HEK293 (cell line): ENCODE measurements around the gene ACADM.

Experiments used
- CTCF ChIA-PET: fragments of 350-600 bp; formaldehyde crosslinking; extraction: SDS; loops from one replicate; lab custom pipeline; 2021; ENCODE audit warnings: antibody characterized with exemption; lab: Yijun Ruan, JAX
- POLR2A ChIA-PET: fragments of 300-600 bp; formaldehyde crosslinking; extraction: SDS; loops from one replicate; lab custom pipeline; 2020; ENCODE audit warnings: antibody characterized with exemption, inconsistent platforms; lab: Yijun Ruan, JAX
- H3K27ac ChIP-seq: fragments of 200-500 bp; sonication (Bioruptor generic); 2 replicates; pipeline ENCODE4 v1.5.1; 2014; ENCODE audit warnings: low read depth, low read length, control low read depth, inconsistent platforms; ENCODE audit errors: extremely low read depth
- H3K36me3 ChIP-seq, 2 experiments: fragments of 200-500 bp in 1 of 2; sonication (Bioruptor generic) in 1 of 2; 1 replicate in 1 of 2; 2 replicates in 1 of 2; pipeline ENCODE4 v1.5.1; 2014 to 2017; ENCODE audit warnings: inconsistent platforms in 2 of 2, low read length in 2 of 2; ENCODE audit not compliant: control insufficient read depth in 2 of 2, insufficient read depth in 1 of 2
- H3K4me1 ChIP-seq: fragments of 200-500 bp; sonication (Bioruptor generic); 2 replicates; pipeline ENCODE4 v1.5.1; 2014; ENCODE audit warnings: mild to moderate bottlenecking, low read length, inconsistent platforms; ENCODE audit not compliant: control insufficient read depth, insufficient read depth
- H3K4me3 ChIP-seq: 2 replicates; pipeline ENCODE4 v1.5.1; 2011; ENCODE audit warnings: low read depth, mild to moderate bottlenecking, control low read depth, low read length, moderate library complexity
- H3K9me3 ChIP-seq: fragments of 200-500 bp; sonication (Bioruptor generic); 2 replicates; pipeline ENCODE4 v1.5.1; 2014; ENCODE audit warnings: low read depth, low read length, inconsistent platforms; ENCODE audit not compliant: control insufficient read depth, insufficient read depth
- FEZF1 ChIP-seq: fragments of 450-650 bp; formaldehyde crosslinking; IDR thresholded peaks from 2 replicates; pipeline ENCODE4 v1.5.1; 2016; ENCODE audit warnings: missing biosample characterization, missing genetic modification characterization
- GLI2 ChIP-seq: fragments of 450-650 bp; formaldehyde crosslinking; IDR thresholded peaks from 2 replicates; pipeline ENCODE4; 2017; ENCODE audit warnings: missing biosample characterization, missing genetic modification characterization, low read depth, borderline replicate concordance
- HOXA7 ChIP-seq: sonication (generic); formaldehyde crosslinking; IDR thresholded peaks from 2 replicates; pipeline ENCODE4 v1.8.1; 2022; ENCODE audit warnings: missing genetic modification reagents, borderline replicate concordance
- KLF1 ChIP-seq: fragments of 450-650 bp; formaldehyde crosslinking; IDR thresholded peaks from 2 replicates; pipeline ENCODE4 v1.5.1; 2016; ENCODE audit warnings: missing biosample characterization, missing genetic modification characterization
- KLF7 ChIP-seq: fragments of 450-650 bp; formaldehyde crosslinking; IDR thresholded peaks from 2 replicates; pipeline ENCODE4 v1.5.1; 2016; ENCODE audit warnings: missing biosample characterization, missing genetic modification characterization, borderline replicate concordance
- SP7 ChIP-seq: fragments of 450-650 bp; formaldehyde crosslinking; IDR thresholded peaks from 2 replicates; pipeline ENCODE4 v1.5.1; 2016; ENCODE audit warnings: missing biosample characterization, missing genetic modification characterization
- TCF7L2 ChIP-seq: IDR thresholded peaks from 2 replicates; pipeline ENCODE4 v1.6.1; 2011; ENCODE audit warnings: low read depth, mild to moderate bottlenecking, inconsistent platforms, low read length, moderate library complexity, borderline replicate concordance
- ZNF138 ChIP-seq: fragments of 450-650 bp; formaldehyde crosslinking; IDR thresholded peaks from 2 replicates; pipeline ENCODE4 v1.5.1; 2016; ENCODE audit warnings: missing biosample characterization, missing genetic modification characterization, borderline replicate concordance
- ZNF202 ChIP-seq: fragments of 450-650 bp; formaldehyde crosslinking; IDR thresholded peaks from 2 replicates; pipeline ENCODE4 v1.5.1; 2016; ENCODE audit warnings: missing biosample characterization, missing genetic modification characterization, borderline replicate concordance
- ZNF394 ChIP-seq: fragments of 450-650 bp; formaldehyde crosslinking; IDR thresholded peaks from 2 replicates; pipeline ENCODE4 v1.5.1; 2016; ENCODE audit warnings: missing biosample characterization, missing genetic modification characterization, mild to moderate bottlenecking, moderate library complexity, borderline replicate concordance
- ZNF558 ChIP-seq: fragments of 450-650 bp; formaldehyde crosslinking; IDR thresholded peaks from 2 replicates; pipeline ENCODE4 v1.5.1; 2016; ENCODE audit warnings: missing biosample characterization, missing genetic modification characterization
- ZNF624 ChIP-seq: fragments of 450-650 bp; formaldehyde crosslinking; IDR thresholded peaks from 2 replicates; pipeline ENCODE4 v1.5.1; 2017; ENCODE audit warnings: missing biosample characterization, missing genetic modification characterization
- ZNF660 ChIP-seq: fragments of 450-650 bp; IDR thresholded peaks from 2 replicates; pipeline ENCODE4 v1.5.1; 2018; ENCODE audit warnings: missing biosample characterization, mild to moderate bottlenecking, missing genetic modification characterization
- ZSCAN30 ChIP-seq: fragments of 450-650 bp; IDR thresholded peaks from 2 replicates; pipeline ENCODE4 v1.5.1; 2018; ENCODE audit warnings: missing biosample characterization, mild to moderate bottlenecking, missing genetic modification characterization, moderate library complexity
- TF ChIP-seq, protein P1 (sequence below): fragments of 450-650 bp; formaldehyde crosslinking; IDR thresholded peaks from 2 replicates; pipeline ENCODE4 v1.5.1; 2016; ENCODE audit warnings: missing biosample characterization, missing genetic modification characterization, low read depth
- TF ChIP-seq, protein P2 (sequence below): fragments of 450-650 bp; formaldehyde crosslinking; IDR thresholded peaks from 2 replicates; pipeline ENCODE4 v1.5.1; 2017; ENCODE audit warnings: missing biosample characterization, missing genetic modification characterization
- TF ChIP-seq, protein P3 (sequence below): fragments of 450-650 bp; formaldehyde crosslinking; IDR thresholded peaks from 2 replicates; pipeline ENCODE4 v1.5.0; 2017; ENCODE audit warnings: missing biosample characterization, missing genetic modification characterization, borderline replicate concordance
- TF ChIP-seq, protein P4 (sequence below): fragments of 450-650 bp; formaldehyde crosslinking; IDR thresholded peaks from 2 replicates; pipeline ENCODE4 v1.5.1; 2017; ENCODE audit warnings: missing biosample characterization, missing genetic modification characterization

ACADM gene

DNA sequence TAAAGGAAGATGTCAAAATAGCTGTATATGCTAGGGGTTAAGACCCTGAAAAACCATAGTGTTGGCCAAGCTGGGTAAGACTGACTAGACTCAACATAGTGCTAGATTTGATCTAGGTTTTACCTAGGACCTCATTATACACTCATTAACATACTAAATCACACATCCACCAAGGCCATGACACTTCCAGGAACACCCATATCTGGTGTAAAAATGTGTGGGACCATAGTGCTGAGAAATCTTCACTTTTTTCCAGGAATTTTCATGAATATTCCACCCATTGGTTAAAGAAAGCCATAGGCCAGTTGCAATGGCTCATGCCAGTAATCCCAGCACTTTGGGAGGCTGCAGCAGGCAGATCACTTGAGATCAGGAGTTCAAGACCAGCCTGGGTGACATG, 34.0 kb upstream of the ACADM start (continued):
- no peak for TF ChIP-seq ZNF138 (tag by site-specific recombination)

DNA sequence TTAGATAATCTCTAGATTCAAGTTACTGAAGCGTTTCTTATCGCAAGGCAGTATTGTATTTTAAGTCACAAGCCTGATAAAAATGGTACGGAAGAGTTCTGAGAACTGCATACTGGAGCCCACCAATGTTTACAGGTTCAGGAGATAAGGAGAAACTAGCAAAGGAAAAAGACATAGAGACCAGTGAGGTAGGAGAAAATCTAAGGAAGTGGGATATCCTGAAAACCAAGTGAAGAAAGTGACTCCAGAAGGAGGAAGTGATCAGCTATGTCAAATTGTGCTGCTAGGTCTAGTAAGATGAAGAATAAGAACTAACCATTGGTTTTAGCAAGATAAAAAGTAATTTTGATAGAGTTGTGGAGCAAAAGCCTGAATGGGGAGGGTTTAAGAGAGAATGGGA, 31.0 kb upstream of the ACADM start:
- H3K4me1 ChIP-seq, result no peaks in the 10 kb centered on the region
- no peaks in the 10 kb centered on the region for H3K9me3 ChIP-seq
- ChIA-PET CTCF (no interaction called here), POLR2A (no interaction called here)
- no peak overlapping the region for H3K27ac ChIP-seq
- H3K4me3 ChIP-seq, result no peak overlapping the region
- no peaks in the 10 kb centered on the region for H3K36me3 ChIP-seq
- TF ChIP-seq ZNF660 (tag by site-specific recombination) (no peak), GLI2 (no peak), KLF1 (tag by site-specific recombination) (no peak), ZNF394 (tag by site-specific recombination) (no peak), ZNF558 (tag by site-specific recombination) (no peak), FEZF1 (tag by site-specific recombination) (no peak), ZNF624 (no peak), KLF7 (tag by site-specific recombination) (no peak), ZNF202 (tag by site-specific recombination) (no peak), ZSCAN30 (no peak), HOXA7 (CRISPR knock-in tag) (no peak), TCF7L2 (no peak), SP7 (tag by site-specific recombination) (no peak)
- TF ChIP-seq, protein P1, sequence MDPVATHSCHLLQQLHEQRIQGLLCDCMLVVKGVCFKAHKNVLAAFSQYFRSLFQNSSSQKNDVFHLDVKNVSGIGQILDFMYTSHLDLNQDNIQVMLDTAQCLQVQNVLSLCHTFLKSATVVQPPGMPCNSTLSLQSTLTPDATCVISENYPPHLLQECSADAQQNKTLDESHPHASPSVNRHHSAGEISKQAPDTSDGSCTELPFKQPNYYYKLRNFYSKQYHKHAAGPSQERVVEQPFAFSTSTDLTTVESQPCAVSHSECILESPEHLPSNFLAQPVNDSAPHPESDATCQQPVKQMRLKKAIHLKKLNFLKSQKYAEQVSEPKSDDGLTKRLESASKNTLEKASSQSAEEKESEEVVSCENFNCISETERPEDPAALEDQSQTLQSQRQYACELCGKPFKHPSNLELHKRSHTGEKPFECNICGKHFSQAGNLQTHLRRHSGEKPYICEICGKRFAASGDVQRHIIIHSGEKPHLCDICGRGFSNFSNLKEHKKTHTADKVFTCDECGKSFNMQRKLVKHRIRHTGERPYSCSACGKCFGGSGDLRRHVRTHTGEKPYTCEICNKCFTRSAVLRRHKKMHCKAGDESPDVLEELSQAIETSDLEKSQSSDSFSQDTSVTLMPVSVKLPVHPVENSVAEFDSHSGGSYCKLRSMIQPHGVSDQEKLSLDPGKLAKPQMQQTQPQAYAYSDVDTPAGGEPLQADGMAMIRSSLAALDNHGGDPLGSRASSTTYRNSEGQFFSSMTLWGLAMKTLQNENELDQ (tag by site-specific recombination), result no peak
- TF ChIP-seq, protein P2, sequence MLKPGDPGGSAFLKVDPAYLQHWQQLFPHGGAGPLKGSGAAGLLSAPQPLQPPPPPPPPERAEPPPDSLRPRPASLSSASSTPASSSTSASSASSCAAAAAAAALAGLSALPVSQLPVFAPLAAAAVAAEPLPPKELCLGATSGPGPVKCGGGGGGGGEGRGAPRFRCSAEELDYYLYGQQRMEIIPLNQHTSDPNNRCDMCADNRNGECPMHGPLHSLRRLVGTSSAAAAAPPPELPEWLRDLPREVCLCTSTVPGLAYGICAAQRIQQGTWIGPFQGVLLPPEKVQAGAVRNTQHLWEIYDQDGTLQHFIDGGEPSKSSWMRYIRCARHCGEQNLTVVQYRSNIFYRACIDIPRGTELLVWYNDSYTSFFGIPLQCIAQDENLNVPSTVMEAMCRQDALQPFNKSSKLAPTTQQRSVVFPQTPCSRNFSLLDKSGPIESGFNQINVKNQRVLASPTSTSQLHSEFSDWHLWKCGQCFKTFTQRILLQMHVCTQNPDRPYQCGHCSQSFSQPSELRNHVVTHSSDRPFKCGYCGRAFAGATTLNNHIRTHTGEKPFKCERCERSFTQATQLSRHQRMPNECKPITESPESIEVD (tag by site-specific recombination), result no peak
- TF ChIP-seq, protein P3, sequence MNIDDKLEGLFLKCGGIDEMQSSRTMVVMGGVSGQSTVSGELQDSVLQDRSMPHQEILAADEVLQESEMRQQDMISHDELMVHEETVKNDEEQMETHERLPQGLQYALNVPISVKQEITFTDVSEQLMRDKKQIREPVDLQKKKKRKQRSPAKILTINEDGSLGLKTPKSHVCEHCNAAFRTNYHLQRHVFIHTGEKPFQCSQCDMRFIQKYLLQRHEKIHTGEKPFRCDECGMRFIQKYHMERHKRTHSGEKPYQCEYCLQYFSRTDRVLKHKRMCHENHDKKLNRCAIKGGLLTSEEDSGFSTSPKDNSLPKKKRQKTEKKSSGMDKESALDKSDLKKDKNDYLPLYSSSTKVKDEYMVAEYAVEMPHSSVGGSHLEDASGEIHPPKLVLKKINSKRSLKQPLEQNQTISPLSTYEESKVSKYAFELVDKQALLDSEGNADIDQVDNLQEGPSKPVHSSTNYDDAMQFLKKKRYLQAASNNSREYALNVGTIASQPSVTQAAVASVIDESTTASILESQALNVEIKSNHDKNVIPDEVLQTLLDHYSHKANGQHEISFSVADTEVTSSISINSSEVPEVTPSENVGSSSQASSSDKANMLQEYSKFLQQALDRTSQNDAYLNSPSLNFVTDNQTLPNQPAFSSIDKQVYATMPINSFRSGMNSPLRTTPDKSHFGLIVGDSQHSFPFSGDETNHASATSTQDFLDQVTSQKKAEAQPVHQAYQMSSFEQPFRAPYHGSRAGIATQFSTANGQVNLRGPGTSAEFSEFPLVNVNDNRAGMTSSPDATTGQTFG, result no peak
- TF ChIP-seq, protein P4, sequence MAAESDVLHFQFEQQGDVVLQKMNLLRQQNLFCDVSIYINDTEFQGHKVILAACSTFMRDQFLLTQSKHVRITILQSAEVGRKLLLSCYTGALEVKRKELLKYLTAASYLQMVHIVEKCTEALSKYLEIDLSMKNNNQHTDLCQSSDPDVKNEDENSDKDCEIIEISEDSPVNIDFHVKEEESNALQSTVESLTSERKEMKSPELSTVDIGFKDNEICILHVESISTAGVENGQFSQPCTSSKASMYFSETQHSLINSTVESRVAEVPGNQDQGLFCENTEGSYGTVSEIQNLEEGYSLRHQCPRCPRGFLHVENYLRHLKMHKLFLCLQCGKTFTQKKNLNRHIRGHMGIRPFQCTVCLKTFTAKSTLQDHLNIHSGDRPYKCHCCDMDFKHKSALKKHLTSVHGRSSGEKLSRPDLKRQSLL (tag by site-specific recombination), result no peak
